ENCODE measurements around the gene TRMT61B.

DNA sequence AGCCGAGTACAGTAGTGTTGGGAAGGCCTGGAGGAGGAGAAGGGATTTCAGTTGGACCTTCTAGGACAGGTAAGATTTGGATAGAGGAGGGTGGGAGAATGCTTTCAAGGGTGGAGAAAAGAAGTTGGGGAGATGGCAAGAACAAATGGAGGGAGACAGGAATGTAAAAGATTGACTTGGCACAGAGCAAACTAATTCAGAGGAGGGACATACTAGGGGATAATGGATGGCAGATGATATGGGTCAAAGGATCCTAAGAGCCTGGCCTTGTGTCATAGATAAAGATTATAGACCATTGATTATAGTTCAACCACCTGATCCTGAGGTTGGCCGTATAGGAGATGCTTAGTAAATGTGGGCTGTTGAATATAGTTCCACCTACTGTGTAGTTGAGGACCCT, 36.7 kb upstream of the TRMT61B start:
- TF ChIP-seq, protein P1, sequence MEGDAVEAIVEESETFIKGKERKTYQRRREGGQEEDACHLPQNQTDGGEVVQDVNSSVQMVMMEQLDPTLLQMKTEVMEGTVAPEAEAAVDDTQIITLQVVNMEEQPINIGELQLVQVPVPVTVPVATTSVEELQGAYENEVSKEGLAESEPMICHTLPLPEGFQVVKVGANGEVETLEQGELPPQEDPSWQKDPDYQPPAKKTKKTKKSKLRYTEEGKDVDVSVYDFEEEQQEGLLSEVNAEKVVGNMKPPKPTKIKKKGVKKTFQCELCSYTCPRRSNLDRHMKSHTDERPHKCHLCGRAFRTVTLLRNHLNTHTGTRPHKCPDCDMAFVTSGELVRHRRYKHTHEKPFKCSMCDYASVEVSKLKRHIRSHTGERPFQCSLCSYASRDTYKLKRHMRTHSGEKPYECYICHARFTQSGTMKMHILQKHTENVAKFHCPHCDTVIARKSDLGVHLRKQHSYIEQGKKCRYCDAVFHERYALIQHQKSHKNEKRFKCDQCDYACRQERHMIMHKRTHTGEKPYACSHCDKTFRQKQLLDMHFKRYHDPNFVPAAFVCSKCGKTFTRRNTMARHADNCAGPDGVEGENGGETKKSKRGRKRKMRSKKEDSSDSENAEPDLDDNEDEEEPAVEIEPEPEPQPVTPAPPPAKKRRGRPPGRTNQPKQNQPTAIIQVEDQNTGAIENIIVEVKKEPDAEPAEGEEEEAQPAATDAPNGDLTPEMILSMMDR (IDR thresholded peaks at IDR 0.05), result no peak
- TF ChIP-seq POLR2A (IDR thresholded peaks at IDR 0.05) (no peak), EP300 (IDR thresholded peaks at IDR 0.05) (no peak)
